Measurements from ENCODE around the gene SLC22A12. TPM values are rescaled to one million over a fixed set of nuclear protein-coding genes. Genes with fewer than 3 reads are reported as not detected.

Gene SLC22A12
- polyA plus RNA-seq, 2 of the 4 experiments (the other 2 are of a cell fraction): not detected

DNA sequence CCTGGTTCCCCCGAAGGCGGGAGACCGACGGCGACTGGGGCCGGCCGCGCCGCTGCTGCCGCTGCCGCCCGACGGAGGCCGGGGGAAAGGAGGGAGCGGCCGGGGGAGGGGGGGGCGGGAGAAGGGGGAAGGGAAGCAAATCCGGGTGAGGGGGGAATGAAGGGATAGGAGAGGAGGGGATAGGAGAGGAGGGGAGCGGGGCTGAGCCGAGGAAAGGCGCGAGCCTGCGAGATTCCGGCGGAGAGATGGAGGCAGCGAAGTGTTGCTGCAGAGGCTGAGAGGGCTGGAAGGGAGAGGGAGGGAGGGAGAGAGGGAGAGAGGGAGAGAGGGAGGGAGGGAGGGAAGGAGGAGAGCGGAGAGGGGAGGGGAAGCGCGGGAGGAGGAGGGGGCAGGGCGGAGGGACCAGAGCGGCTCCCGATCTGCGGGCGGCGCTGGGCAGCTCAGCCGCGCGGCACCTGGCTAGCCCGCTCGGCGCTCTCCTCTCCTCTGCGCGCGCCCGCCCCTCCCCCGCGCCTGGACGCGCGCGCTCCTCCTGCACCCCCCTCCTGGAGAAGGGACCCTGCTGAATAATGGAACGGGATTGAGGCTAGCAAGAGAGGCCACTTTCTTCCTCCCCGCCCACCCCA, 52.3 kb downstream of the SLC22A12 start:
- ATAC-seq (peak; percentile 5 to 40; a peak in 3 of 6 replicates), DNase-seq (ENCODE audit: low read depth in 1 of 2, low spot score in 1 of 2) (no peak), FAIRE-seq (no peak)
- Histone ChIP-seq H3K4me2 (peak overlapping the region; percentile 79), H3K27ac (peak overlapping the region in 1 of 2 experiments; percentile 54; a peak in 2 of 6 replicates), H3K4me1 (peaks cover 11% of the 10 kb centered on the region; the same call in 1 of the 3 replicates), H3K4me3 (peak overlapping the region; percentile 38; the same call in 2 of the 3 replicates), H3K9me3 (no peaks in the 10 kb centered on the region)
- ChIA-PET POLR2A (no interaction called here), CTCF (interaction anchor here (0.6 to 13.7 kb wide), 7 partner anchors 8 to 193 kb away, joined by 3 to 255 read pairs (median 4); no protein-coding TSS in a partner anchor)
- TF ChIP-seq KDM1A (IDR thresholded peaks at IDR 0.05; ENCODE audit: low read depth) (no peak), MYC (IDR thresholded peaks at IDR 0.05; ENCODE audit: borderline replicate concordance, low read length) (no peak), RNF2 (IDR thresholded peaks at IDR 0.05; ENCODE audit: borderline replicate concordance, low read depth) (no peak)
- TF ChIP-seq, protein P1, sequence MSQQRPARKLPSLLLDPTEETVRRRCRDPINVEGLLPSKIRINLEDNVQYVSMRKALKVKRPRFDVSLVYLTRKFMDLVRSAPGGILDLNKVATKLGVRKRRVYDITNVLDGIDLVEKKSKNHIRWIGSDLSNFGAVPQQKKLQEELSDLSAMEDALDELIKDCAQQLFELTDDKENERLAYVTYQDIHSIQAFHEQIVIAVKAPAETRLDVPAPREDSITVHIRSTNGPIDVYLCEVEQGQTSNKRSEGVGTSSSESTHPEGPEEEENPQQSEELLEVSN (IDR thresholded peaks at IDR 0.05; ENCODE audit: borderline replicate concordance, low read depth): no peak
- 15% methylated on average over 34 of the region's 53 CpGs for WGBS (ENCODE audit: missing lambda C conversion rate)

DNA sequence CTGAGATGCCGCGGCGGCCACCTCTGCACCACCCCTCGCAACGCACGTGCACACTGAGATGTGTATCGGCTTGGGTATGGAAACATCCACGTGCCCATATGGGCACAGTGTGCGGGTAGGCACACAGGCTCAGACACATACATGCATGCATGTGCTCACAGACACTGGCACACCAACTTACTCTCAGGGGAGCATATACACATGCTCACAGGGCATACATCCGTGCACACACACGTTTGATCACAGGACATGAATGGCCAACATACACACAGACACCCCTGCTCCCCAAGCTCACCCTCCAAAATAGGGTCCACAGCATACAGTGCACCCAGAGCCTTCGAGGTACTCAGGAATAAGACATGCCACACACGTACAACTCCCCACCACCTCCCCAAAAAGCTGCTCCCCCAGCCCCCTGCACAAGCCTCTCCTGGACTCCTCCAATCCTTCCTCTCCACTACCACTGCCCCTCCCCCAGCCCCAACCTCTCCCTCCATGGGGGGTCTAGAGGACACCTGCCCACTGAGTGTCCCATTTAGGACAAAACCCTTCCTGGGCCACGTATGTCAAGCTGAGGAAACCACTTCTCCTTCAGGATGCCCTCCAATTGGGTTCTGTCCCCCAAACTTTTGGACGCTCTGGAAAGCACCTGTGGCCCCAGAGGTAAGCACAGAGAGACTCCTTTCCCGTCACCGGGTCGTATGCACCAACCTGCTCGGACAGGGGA, 53.1 kb downstream of the SLC22A12 start:
- no peak for FAIRE-seq
- WGBS (ENCODE audit: missing lambda C conversion rate): 38% methylated on average over 10 of the region's 19 CpGs
- H3K4me3 ChIP-seq: peak overlapping the region; percentile 38; the same call in 2 of the 3 replicates
- ChIA-PET CTCF (interaction anchor here (0.9 to 13.7 kb wide), 7 partner anchors 9 to 289 kb away, joined by 3 to 255 read pairs (median 6); no protein-coding TSS in a partner anchor), POLR2A (no interaction called here)
- DNase-seq (ENCODE audit: low read depth in 1 of 2, low spot score in 1 of 2): no peak
- TF ChIP-seq HOXA7 (CRISPR knock-in tag; IDR thresholded peaks at IDR 0.05): no peak
- TF ChIP-seq, protein P2, sequence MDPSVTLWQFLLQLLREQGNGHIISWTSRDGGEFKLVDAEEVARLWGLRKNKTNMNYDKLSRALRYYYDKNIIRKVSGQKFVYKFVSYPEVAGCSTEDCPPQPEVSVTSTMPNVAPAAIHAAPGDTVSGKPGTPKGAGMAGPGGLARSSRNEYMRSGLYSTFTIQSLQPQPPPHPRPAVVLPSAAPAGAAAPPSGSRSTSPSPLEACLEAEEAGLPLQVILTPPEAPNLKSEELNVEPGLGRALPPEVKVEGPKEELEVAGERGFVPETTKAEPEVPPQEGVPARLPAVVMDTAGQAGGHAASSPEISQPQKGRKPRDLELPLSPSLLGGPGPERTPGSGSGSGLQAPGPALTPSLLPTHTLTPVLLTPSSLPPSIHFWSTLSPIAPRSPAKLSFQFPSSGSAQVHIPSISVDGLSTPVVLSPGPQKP (IDR thresholded peaks at IDR 0.05; ENCODE audit: low read depth, low read length): no peak
- no peak for TF ChIP-seq ZSCAN20 (CRISPR knock-in tag; IDR thresholded peaks at IDR 0.05)
- no peak for TF ChIP-seq RFX5 (IDR thresholded peaks at IDR 0.05)
- no peak for TF ChIP-seq TFCP2L1 (CRISPR knock-in tag; IDR thresholded peaks at IDR 0.05)
- no peak for TF ChIP-seq NFE2L2 (conservative IDR thresholded peaks at IDR 0.05; ENCODE audit: low read length)
- TF ChIP-seq USF2 (IDR thresholded peaks at IDR 0.05): no peak
- TF ChIP-seq EP300 (IDR thresholded peaks at IDR 0.05): no peak
- no peak for TF ChIP-seq KDM1A (IDR thresholded peaks at IDR 0.05; ENCODE audit: low read depth)
- TF ChIP-seq MAX (IDR thresholded peaks at IDR 0.05): no peak
- no peak for TF ChIP-seq CEBPB (IDR thresholded peaks at IDR 0.05)
- no peak for TF ChIP-seq ATOH8 (CRISPR knock-in tag; IDR thresholded peaks at IDR 0.05; ENCODE audit: low read depth)
- no peak for TF ChIP-seq MYC (IDR thresholded peaks at IDR 0.05; ENCODE audit: borderline replicate concordance, low read length)
- TF ChIP-seq SREBF2 (IDR thresholded peaks at IDR 0.05): no peak
- TF ChIP-seq CBX8 (IDR thresholded peaks at IDR 0.05): no peak
- no peak for TF ChIP-seq TP53 (CRISPR knock-in tag; IDR thresholded peaks at IDR 0.05)
- no peak for TF ChIP-seq NR3C1 (IDR thresholded peaks at IDR 0.05)
- no peak for TF ChIP-seq PHF8 (IDR thresholded peaks at IDR 0.05; ENCODE audit: borderline replicate concordance, low read depth)
- TF ChIP-seq POLR2A (IDR thresholded peaks at IDR 0.05; ENCODE audit: low read length): no peak
- TF ChIP-seq RARB (CRISPR knock-in tag; IDR thresholded peaks at IDR 0.05): no peak
- ATAC-seq: peak in 1 of 2 experiments; percentile 22; a peak in 3 of 6 replicates
- H3K4me1 ChIP-seq: peaks cover 11% of the 10 kb centered on the region; the same call in 1 of the 3 replicates
- H3K4me2 ChIP-seq: peak overlapping the region; percentile 79
- H3K9me3 ChIP-seq: no peaks in the 10 kb centered on the region
- H3K27ac ChIP-seq: no peak overlapping the region
